HG02759 (cell line): ENCODE data around the gene BMP7.
"Not testable (repeated sequence)": the region's sequence is repeated elsewhere in the genome, so short reads cannot be mapped to it uniquely, and the experiment has no call there.

Source experiments
- ATAC-seq: cut with Tn5 transposase; IDR thresholded peaks from one replicate; pipeline ENCODE4 v1.9.1; 2021; ENCODE audit warnings: mild to moderate bottlenecking, moderate library complexity; ENCODE audit not compliant: unreplicated experiment

Gene BMP7

DNA sequence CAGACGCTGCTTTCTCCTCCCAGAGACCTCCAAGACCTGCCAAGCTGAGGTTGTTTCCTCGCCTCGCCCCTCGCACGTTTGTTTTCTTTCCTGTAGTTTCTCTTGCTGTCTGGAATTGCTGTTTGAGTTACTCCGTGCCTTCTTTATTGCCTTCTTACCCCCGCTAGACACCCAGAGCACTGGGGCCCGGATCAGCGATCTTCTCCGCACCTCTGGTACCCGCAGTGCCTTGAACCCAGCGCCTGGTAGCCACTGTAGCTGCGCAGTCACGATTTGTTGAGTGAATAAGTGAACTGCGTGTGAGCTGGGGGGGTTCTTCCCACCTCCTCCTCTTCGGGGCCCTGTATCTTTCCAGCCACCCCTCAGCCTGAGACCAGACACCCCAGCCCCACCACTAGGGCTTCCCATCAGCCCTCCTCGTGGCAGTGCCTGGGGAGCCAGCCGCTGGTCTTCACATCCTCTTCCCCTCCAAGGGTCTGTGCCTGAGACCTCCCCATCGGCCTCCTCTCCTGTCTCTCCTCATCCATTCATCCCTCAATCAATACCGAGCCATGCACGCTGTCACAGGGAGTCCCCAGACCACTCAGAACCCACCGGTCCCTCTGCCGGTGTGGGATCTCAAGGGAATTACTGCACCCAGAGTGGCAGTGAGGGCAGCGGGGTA, 849 bp upstream of the BMP7 start:
- no peak for ATAC-seq

DNA sequence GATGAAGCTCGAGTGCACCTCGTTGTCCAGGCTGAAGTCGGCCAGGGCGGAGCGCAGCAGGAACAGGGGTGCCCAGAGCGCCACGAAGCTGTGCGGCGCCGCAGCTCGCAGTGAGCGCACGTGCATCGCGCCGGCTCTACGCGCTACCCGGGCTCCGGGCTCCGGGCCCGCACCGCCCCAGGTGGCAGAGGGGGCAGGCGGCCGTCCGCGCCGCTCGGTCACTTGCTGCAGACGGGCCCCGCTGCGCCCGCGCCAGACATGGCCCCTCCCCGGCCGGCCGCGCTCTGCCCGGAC, 497 bp downstream of the BMP7 start:
- no peak for ATAC-seq

DNA sequence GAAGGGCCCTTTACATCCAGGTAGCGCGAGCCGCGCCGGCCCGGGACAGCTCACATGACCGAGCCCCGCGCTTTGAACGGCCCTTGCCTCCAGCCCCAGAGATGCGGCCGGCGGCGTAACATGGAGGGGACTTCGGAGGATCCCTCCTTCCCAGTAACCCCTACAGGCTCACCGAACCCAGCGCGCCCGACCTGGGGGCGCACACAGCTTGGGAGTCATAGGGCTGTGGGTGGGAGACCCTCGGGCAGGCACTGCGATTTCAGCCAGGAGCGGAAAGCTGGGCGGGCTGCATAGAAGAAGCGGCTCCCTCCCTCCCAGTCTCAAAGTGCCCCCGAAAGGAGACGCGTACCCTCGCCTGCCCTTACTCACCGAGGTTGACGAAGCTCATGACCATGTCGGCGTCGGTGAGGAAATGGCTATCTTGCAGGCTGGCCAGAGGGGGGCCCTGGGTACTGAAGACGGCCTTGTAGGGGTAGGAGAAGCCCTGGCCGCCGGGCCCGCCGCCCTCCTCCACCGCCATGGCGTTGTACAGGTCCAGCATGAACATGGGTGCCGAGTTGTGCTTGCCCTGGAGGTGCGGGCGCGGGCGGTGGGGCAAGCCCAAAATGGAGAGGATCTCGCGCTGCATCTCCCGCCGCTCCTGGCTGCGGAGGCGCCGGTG, 975 bp downstream of the BMP7 start:
- ATAC-seq = no peak

DNA sequence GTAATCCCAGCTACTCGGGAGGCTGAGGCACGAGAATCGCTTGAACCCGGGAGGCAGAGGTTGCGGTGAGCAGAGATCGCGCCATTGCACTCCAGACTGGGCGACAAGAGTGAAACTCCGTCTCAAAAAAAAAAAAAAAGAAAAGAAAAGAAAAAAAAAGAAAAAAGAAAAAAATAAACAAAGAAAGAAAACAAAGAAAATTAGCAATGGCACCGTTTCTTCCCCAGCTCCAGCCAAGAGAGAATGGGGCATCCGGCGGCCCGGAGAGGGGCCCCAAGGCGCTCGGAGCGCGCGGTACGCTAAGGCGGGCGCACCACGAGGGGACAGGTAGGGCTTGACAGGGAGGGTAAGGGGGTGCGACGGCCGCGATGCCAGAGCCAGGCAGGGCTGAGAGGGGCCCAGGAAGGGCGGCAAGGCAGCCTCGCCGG, 1.5 kb downstream of the BMP7 start:
- ATAC-seq = not testable (repeated sequence)

DNA sequence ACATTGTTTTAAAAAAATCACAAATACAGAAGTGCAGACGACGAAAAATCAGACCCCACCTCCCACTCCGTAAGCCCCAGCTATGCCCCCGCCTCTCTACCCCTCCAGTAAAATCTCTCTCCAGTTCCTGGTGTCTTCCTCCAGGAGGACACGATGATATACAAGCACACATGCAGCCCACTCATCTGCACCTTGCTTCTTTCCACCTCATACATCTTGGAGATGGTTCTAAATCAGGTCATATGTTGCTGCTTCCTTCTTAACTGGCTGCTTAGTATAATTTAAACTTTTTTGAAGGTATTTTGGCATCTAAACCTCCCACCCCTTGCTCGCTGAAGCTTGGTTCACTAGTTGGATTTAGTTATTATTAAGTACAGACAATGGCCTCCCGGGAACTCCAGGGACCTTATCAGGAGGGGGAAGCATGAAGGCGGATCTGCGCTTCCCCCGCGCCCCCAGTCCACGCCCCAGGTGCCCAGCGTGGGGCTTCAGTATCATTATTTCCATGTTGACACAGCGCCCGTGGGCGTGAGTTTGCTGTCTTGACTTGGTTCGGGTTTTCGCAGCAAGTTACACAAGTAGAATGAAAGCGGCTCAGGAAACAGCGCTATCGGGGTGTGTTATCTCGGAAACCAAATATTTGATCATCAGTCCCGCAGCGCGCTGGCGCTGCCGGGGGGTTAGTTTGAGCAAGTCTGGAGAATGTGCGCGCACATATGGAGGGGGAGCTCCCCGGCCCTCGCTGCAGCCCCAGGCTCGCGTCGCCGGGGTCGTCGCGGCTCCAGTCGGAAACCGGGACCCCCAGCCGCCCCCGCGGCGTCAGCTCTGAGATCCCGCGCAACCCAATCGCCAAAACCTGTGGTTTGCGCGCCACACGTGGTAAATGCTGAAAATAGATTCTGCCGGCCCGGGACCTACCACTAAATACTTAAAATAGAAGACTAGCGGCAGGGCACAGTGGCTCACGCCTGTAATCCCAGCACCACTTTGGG, 2.3 kb downstream of the BMP7 start:
- no peak for ATAC-seq

DNA sequence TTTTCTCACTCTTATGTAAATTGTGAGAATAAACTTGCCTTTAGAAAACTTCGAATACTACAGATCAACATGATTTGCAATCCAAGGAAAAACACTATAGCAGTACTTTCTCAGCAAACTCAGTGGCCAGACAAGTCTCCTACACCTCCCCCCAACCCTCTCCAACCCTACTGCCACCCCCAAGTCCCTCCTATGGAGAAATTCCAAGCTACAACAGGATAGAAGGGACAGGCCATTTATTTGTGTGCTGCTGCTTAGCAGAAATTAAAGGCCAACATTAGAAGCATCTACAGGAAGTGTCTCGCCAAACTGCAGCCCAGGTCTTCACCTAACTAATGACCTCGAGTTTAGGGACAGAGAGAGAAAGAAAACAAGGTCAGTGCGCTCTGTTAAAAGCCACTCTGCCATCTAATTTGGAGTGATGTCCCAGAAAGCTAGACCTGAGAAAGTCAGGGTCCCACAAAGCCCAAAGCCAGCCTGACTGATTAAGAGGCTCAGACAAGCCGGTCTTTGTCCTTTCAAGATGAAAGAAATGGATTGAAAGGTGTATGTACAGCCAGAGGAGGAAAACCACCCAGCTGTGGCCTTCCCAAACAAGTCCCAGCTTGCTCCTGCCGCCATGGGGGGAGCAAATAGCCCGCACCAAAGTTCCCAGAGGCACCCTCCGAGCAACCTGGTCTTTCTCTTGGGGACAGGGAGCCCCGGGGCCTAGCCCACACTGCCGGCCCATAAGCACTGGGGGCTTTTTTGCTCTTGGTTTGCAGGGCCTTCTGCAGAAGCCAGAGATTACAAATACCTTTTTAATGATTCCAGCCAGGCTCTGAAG, 3.4 kb downstream of the BMP7 start:
- ATAC-seq = no peak

DNA sequence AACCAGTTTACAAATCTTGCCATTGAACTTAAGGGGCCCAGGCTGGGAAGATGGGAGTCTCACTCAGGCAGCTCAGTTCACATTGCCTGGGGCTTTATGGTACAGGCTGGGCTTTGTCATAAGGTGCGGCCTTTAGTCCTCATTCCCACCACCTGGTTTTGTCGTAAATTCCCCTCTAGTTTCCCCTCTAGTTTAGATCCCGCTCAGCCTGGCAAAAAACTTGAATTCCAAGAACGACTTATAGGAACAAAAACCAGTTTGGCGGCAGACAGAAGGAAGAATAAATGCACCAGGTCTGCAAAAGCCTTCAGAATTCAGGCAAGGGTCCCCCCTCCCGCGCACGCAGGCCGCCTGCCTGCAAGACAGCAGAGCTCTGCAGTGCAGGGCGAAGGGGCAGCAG, 4.1 kb downstream of the BMP7 start:
- ATAC-seq = no peak

DNA sequence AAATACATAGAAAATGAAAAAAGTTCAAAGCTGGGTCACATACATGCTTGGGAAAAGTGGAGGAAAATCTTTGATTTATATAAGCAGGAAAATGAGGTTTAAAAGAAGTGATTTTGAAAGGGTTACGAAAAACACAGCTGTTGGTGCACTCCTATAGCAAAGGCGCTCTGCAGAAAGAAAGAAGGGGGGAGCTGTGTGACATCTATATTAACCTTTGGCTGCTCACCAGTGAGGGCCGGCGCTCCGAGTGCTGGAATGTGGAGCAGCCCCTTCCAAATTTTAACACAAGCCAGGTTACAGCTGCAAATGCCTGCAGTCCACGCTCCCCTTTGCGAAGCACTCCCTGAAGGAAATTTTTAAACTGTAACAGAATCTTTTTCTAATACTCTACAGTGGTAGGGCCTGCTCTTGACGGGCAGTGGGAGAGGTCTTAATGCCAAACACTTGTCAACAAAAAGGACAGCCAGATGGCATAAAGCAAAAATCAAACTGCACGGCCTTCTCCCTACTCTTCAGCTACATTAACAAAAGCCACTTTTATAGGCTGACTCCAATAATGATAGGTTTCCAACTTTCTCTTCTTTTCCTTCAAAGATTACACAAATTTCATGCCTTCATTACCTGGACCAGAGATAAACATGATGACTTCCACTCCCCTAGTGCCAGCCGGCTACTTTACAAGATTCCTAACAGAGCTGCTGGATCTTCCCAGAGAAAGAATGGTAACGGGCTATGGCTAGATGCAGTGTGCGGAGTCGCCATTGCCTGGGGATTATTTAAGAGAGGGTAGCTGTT, 4.8 kb downstream of the BMP7 start:
- no peak for ATAC-seq

DNA sequence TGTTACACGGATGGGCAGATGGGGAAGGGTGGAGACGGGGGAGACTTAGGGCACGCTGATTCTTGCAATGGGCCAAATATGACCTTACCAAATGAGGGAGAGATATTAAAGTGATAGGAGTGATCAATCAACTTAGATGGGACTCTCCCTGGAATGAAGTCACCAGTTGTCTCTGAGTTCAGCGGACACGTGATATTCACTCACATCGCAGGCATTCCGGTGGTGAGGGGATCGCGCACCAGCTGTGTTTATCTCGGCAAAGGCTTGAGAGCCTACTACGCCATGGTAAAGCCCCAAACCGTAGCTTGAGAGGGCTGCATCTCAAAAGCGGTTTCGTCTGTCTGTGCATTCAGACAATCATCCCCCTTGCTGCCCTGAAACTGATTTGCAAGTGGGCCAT, 5.5 kb downstream of the BMP7 start:
- ATAC-seq = no peak

DNA sequence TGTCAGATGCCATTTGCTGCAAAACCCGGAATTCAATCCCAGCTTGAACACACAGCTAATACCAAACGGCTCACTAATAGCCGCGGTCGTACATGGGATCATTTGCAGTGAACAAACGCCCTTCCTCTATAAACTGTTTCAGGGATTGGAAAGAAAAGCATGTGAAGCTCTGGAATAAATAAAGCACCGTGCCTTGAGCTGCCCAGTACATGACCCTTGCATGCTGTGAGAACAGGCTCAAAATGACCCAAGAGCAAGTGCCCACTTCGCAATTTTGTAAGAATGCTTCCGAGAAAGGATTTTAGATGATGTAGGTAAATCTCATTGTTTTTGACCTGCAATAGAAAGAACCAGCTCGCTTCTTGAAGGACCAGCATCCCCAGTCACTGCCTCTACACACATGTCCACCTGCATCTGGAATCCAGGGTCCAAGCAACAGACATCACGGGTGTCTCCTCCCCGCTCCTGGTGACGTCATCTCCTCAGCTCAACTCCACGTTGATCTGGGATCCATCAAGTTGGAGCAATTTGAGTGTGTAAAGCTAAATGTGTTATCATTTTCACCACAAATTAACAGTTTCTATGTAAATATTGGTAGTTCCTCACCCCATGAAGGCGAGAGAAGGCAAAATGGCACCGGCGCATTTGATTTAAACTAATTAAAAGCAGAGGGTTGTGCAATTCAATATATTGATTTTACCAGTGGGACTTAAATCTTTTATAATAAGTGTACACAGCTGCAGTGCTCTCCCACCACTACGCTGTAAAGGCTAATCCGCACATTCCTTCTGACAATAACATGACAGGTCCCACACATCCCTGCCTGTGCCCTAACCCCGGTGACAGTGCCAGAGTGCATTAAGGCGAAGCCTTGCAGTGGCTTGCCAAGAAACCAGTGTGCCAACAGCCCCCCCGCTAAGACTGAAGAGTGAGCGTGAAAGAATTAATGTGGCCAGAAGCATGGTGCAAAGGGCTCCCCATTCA, 6.2 kb downstream of the BMP7 start:
- no peak for ATAC-seq

DNA sequence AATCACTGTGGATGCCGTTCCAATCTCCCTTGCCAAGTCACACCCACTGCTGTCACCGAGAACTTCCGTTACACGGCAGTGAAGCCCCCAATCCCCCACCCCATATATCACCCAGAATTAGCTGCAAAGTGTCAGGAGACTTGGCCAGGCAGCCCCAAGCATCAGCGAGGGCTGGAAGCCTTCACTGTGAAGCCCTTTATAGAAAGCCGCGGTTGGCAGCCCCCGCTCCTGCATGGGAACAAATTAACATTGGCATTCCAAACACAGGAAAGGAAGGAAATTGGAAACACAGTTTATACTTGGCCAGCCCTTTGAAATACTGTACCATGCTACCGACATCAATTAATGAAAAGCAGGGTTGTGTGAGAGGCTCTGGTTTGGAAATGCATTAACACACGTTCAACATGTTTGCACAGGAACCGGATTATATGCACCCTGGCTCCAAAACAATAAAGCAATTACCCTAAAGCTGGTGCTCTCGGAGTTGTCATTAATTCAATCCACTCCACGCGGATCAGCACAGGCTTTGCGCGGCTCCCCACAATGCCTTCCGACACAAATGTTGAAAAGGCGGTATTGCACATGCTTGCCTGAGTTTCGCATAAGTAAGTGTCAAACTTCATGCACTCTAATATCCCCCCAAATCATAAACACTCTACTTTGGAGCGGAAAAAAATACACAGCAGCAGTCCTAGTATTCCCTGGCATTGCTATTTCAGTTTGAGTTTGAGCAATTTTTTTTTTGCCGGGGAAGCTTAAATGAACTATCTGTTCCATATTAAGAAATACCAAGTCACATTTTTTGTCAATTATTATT, 7.1 kb downstream of the BMP7 start:
- ATAC-seq = no peak

DNA sequence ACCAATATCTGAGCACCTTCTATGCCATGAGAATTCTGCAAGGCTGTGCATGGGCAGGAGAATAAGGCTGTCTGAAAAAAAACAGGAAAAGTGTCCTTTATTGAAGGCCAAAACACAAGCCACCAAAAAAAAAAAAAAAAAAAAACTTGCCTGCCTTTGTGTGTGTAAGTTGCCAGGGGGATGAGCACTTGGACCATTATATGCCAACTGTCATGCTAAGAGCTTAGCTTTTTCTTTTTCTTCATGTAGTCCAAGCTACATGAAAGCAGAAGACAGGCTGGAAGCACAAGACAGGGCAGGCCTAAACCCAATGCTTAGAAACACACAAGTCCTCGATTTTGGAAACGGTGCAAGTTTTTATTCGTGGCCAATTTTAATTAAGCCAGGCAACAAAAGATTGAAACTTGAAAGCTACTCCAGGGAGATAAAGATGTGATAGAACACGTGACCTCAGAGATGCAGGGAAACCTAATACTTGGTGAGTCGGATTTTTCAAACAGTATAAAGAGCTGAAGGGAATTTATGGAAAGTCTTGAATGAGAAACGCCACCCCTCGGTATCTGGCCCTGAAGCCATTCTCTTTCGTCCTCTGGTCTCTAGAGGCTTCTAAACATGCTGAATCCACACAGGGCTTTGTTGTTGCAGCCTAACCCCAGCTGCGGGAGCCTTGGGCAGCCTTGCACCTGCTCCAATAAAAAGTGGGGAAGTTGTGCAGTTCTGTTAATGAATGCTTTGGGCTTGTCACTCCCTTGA, 8.6 kb downstream of the BMP7 start:
- no peak for ATAC-seq

DNA sequence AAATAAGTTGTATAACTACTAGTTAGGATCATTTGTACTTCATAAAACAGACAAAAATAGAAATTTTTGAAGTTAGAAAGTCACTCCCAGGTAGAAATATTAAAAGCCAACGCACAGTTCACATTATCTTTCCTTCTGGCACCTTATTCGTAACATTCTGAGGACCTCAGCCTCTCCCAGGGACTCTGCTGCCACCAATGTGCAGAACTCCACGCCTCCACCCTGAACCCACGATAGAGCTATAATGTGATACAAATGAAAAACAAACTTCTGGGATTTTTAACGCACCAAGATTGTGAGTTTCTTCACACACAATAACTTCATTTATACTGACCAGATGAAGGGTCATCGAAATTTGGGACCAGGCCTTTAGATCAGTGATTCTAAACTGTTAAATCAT, 9.5 kb downstream of the BMP7 start:
- no peak for ATAC-seq

DNA sequence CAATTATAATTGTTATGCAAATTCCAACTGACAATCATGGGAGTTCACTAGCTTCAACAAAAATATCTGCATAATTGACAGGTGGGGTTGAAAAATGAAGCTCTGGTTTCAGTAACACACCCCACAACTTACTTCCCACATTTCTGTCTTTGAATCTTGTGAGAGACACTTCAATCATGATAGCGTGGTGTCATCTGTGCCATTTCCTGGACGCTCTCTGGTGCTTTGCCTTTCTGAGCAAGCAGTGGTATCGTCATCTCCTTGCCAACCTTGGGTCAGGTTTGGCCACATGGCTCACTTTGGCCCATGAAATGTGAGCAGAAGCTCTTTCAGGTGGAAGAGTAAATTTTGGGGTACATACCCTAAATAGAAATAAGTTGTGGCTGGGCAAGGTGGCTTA, 10.2 kb downstream of the BMP7 start:
- ATAC-seq = no peak

DNA sequence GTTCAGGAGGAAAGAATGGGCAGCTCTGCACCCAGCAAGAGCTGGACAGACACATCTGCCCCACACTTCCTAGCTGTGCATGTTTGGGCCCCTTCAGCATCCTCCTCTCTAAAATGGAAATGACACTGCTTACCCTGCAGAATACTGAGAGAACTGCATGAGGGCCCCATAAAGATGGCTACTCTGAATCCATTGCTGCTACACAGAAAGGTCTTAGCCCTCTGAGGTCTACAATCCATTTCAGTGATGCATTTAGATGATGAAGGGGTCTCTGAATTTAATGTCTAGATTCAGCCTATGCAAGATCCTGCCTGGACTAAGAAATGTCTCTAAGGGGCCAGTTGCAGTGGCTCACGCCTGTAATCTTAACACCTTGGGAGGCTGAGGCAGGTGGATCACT, 11.3 kb downstream of the BMP7 start:
- ATAC-seq = no peak

DNA sequence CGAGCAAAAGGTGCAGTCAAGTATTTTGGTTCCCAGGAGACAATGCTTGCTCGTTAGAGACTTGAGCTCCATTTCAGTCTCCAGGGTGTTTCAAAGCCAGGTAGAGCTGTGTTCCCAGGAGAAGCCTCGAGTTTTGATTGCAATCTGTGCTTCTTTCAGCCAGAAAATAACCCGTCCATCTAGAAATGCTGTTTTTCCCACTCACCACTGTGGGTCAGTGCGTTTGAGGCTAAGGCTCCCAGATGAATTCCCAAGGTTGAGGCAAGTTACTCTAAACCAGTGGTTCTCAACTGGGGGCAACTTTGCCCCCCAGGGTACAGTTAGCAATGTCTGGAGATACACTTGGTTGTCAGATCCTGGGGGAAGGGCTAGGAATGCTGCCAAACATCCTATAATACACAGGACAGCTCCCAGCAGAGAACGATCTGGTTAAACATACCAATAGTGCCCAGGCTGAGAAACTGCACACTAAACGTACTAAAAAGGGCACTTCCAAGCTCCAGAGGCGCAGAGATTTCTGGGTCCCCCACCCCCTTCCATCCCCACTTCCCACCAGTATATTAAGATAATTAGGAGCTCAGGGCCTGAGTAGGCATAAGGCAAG, 13.8 kb downstream of the BMP7 start:
- no peak for ATAC-seq

DNA sequence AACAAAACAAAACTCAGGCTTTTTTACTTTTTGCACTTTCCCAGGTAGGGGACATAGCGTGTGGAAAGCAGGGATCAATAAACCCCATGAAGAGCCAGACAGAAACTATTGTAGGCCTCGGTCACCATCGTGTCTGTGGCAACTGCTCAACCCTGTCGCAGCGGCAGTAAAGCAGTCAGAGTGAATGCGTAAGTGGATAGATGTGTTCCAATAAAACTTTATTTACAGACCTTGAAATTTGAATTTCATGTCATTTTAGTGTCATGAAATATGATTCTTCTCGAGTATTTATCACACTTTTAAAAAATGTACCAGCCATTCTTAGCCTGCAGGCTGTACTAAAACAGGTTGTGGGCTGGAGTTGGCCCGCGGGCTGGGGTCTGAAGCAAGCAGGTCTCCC, 14.5 kb downstream of the BMP7 start:
- ATAC-seq = no peak
